ENCODE results near the gene PCDHGB1.
"Not testable (repeated sequence)": the region's sequence is repeated elsewhere in the genome, so short reads cannot be mapped to it uniquely, and the experiment has no call there.

Gene PCDHGB1

GRCh38 chr5:141349917-141350619 is at the start of gene PCDHGB1:
Gene PCDHGB1, plus strand, starts transcription at chr5:141350099. Its CDS starts 162 bp downstream, at chr5:141350261.
- no peaks in the 10 kb centered on the region for H3K79me2 ChIP-seq (ENCODE audit: control insufficient read depth, insufficient read depth, low read length, unreplicated experiment)
- no peaks in the 10 kb centered on the region for H3K36me3 ChIP-seq (ENCODE audit: insufficient read depth, low read length)
- H3K27ac ChIP-seq (ENCODE audit: low read depth, low read length) = no peak within 1 kb of the TSS
- H3K4me1 ChIP-seq (ENCODE audit: control insufficient read depth, insufficient read depth, low read length, unreplicated experiment) = no peaks in the 10 kb centered on the region
- peaks cover 78% of the 10 kb centered on the region for H3K27me3 ChIP-seq (ENCODE audit: insufficient read depth, low read length)
- peak within 1 kb of the TSS; percentile 75 for H3K4me3 ChIP-seq (ENCODE audit: low read depth, low read length)
- H2AFZ ChIP-seq (ENCODE audit: low read length, unreplicated experiment) = peak within 1 kb of the TSS; percentile 69

GRCh38 chr5:141303756-141304155 is 46.1 kb upstream of the PCDHGB1 start, which contains the start of gene SLC25A2:
Gene SLC25A2, minus strand, starts transcription at chr5:141304049. Its CDS starts 184 bp downstream, at chr5:141303865.
- H3K79me2 ChIP-seq (ENCODE audit: control insufficient read depth, insufficient read depth, low read length, unreplicated experiment) = no peaks in the 10 kb centered on the region
- no peak within 1 kb of the TSS for H2AFZ ChIP-seq (ENCODE audit: low read length, unreplicated experiment)
- H3K27me3 ChIP-seq (ENCODE audit: insufficient read depth, low read length) = no peaks in the 10 kb centered on the region
- H3K4me1 ChIP-seq (ENCODE audit: control insufficient read depth, insufficient read depth, low read length, unreplicated experiment) = no peaks in the 10 kb centered on the region
- no peak within 1 kb of the TSS for H3K27ac ChIP-seq (ENCODE audit: low read depth, low read length)
- no peak within 1 kb of the TSS for H3K4me3 ChIP-seq (ENCODE audit: low read depth, low read length)
- H3K36me3 ChIP-seq (ENCODE audit: insufficient read depth, low read length) = peaks cover 3% of the 10 kb centered on the region; the same call in 1 of the 2 replicates

GRCh38 chr5:141306630-141307029 is 43.3 kb upstream of the PCDHGB1 start:
- Histone ChIP-seq H3K79me2 (ENCODE audit: control insufficient read depth, insufficient read depth, low read length, unreplicated experiment) (peaks cover 9% of the 10 kb centered on the region), H3K27me3 (ENCODE audit: insufficient read depth, low read length) (no peaks in the 10 kb centered on the region), H3K36me3 (ENCODE audit: insufficient read depth, low read length) (peaks cover 3% of the 10 kb centered on the region; the same call in 1 of the 2 replicates), H3K4me3 (ENCODE audit: low read depth, low read length) (no peak overlapping the region), H3K4me1 (ENCODE audit: control insufficient read depth, insufficient read depth, low read length, unreplicated experiment) (peaks cover 6% of the 10 kb centered on the region), H3K27ac (ENCODE audit: low read depth, low read length) (no peak overlapping the region), H2AFZ (ENCODE audit: low read length, unreplicated experiment) (no peak overlapping the region)

GRCh38 chr5:141313711-141314110 is 36.2 kb upstream of the PCDHGB1 start:
- peaks cover 41% of the 10 kb centered on the region for H3K36me3 ChIP-seq (ENCODE audit: insufficient read depth, low read length)
- no peak overlapping the region for H3K27ac ChIP-seq (ENCODE audit: low read depth, low read length)
- H3K4me3 ChIP-seq (ENCODE audit: low read depth, low read length) = no peak overlapping the region
- H3K4me1 ChIP-seq (ENCODE audit: control insufficient read depth, insufficient read depth, low read length, unreplicated experiment) = peaks cover 6% of the 10 kb centered on the region
- no peak overlapping the region for H2AFZ ChIP-seq (ENCODE audit: low read length, unreplicated experiment)
- peaks cover 55% of the 10 kb centered on the region for H3K79me2 ChIP-seq (ENCODE audit: control insufficient read depth, insufficient read depth, low read length, unreplicated experiment)
- no peaks in the 10 kb centered on the region for H3K27me3 ChIP-seq (ENCODE audit: insufficient read depth, low read length)

GRCh38 chr5:141316963-141317362 is 32.9 kb upstream of the PCDHGB1 start:
- H3K4me3 ChIP-seq (ENCODE audit: low read depth, low read length); H3K27me3 ChIP-seq (ENCODE audit: insufficient read depth, low read length); H2AFZ ChIP-seq (ENCODE audit: low read length, unreplicated experiment); H3K27ac ChIP-seq (ENCODE audit: low read depth, low read length); H3K4me1 ChIP-seq (ENCODE audit: control insufficient read depth, insufficient read depth, low read length, unreplicated experiment): not testable (repeated sequence)
- Histone ChIP-seq H3K36me3 (ENCODE audit: insufficient read depth, low read length) (peaks cover 53% of the 10 kb centered on the region), H3K79me2 (ENCODE audit: control insufficient read depth, insufficient read depth, low read length, unreplicated experiment) (peaks cover 58% of the 10 kb centered on the region)

GRCh38 chr5:141319202-141319601 is 30.7 kb upstream of the PCDHGB1 start:
- Histone ChIP-seq H2AFZ (ENCODE audit: low read length, unreplicated experiment) (no peak overlapping the region), H3K27ac (ENCODE audit: low read depth, low read length) (no peak overlapping the region), H3K79me2 (ENCODE audit: control insufficient read depth, insufficient read depth, low read length, unreplicated experiment) (peaks cover 45% of the 10 kb centered on the region), H3K4me1 (ENCODE audit: control insufficient read depth, insufficient read depth, low read length, unreplicated experiment) (no peaks in the 10 kb centered on the region), H3K27me3 (ENCODE audit: insufficient read depth, low read length) (no peaks in the 10 kb centered on the region), H3K4me3 (ENCODE audit: low read depth, low read length) (peak overlapping the region; percentile 89), H3K36me3 (ENCODE audit: insufficient read depth, low read length) (peaks cover 43% of the 10 kb centered on the region)

GRCh38 chr5:141319699-141320098 is 30.2 kb upstream of the PCDHGB1 start:
- H3K36me3 ChIP-seq (ENCODE audit: insufficient read depth, low read length) = peaks cover 42% of the 10 kb centered on the region
- peaks cover 44% of the 10 kb centered on the region for H3K79me2 ChIP-seq (ENCODE audit: control insufficient read depth, insufficient read depth, low read length, unreplicated experiment)
- H3K4me3 ChIP-seq (ENCODE audit: low read depth, low read length) = peak overlapping the region; percentile 89
- peak overlapping the region; percentile 94; the same call in 1 of the 2 replicates for H3K27ac ChIP-seq (ENCODE audit: low read depth, low read length)
- no peak overlapping the region for H2AFZ ChIP-seq (ENCODE audit: low read length, unreplicated experiment)
- no peaks in the 10 kb centered on the region for H3K4me1 ChIP-seq (ENCODE audit: control insufficient read depth, insufficient read depth, low read length, unreplicated experiment)
- H3K27me3 ChIP-seq (ENCODE audit: insufficient read depth, low read length) = no peaks in the 10 kb centered on the region

GRCh38 chr5:141320225-141321169 is 29.4 kb upstream of the PCDHGB1 start, which contains the start of gene TAF7:
Gene TAF7, minus strand, starts transcription at chr5:141320784. Its CDS starts 740 bp downstream, at chr5:141320044.
- Histone ChIP-seq H3K36me3 (ENCODE audit: insufficient read depth, low read length) (peaks cover 39% of the 10 kb centered on the region), H3K27me3 (ENCODE audit: insufficient read depth, low read length) (no peaks in the 10 kb centered on the region), H2AFZ (ENCODE audit: low read length, unreplicated experiment) (peak within 1 kb of the TSS; percentile 79), H3K27ac (ENCODE audit: low read depth, low read length) (peak within 1 kb of the TSS; percentile 94), H3K4me3 (ENCODE audit: low read depth, low read length) (peak within 1 kb of the TSS; percentile 89), H3K79me2 (ENCODE audit: control insufficient read depth, insufficient read depth, low read length, unreplicated experiment) (peaks cover 37% of the 10 kb centered on the region), H3K4me1 (ENCODE audit: control insufficient read depth, insufficient read depth, low read length, unreplicated experiment) (no peaks in the 10 kb centered on the region)

GRCh38 chr5:141322261-141322660 is 27.6 kb upstream of the PCDHGB1 start:
- no peak overlapping the region for H3K27ac ChIP-seq (ENCODE audit: low read depth, low read length)

GRCh38 chr5:141326088-141326854 is 23.6 kb upstream of the PCDHGB1 start:
- no peaks in the 10 kb centered on the region for H3K79me2 ChIP-seq (ENCODE audit: control insufficient read depth, insufficient read depth, low read length, unreplicated experiment)
- H3K36me3 ChIP-seq (ENCODE audit: insufficient read depth, low read length) = no peaks in the 10 kb centered on the region
- H2AFZ ChIP-seq (ENCODE audit: low read length, unreplicated experiment) = peak overlapping the region; percentile 60
- peak overlapping the region; percentile 69 for H3K4me3 ChIP-seq (ENCODE audit: low read depth, low read length)
- peaks cover 31% of the 10 kb centered on the region for H3K27me3 ChIP-seq (ENCODE audit: insufficient read depth, low read length)
- peaks cover 5% of the 10 kb centered on the region for H3K4me1 ChIP-seq (ENCODE audit: control insufficient read depth, insufficient read depth, low read length, unreplicated experiment)
- no peak overlapping the region for H3K27ac ChIP-seq (ENCODE audit: low read depth, low read length)

More at GRCh38 chr5:141322261-141322660, 27.6 kb upstream of the PCDHGB1 start:
- Histone ChIP-seq H2AFZ (ENCODE audit: low read length, unreplicated experiment) (no peak overlapping the region), H3K4me1 (ENCODE audit: control insufficient read depth, insufficient read depth, low read length, unreplicated experiment) (no peaks in the 10 kb centered on the region), H3K4me3 (ENCODE audit: low read depth, low read length) (no peak overlapping the region), H3K27me3 (ENCODE audit: insufficient read depth, low read length) (0 out of 2 replicates have a peak, but pooled peaks cover under 1% of the 10 kb centered on the region), H3K79me2 (ENCODE audit: control insufficient read depth, insufficient read depth, low read length, unreplicated experiment) (peaks cover 25% of the 10 kb centered on the region), H3K36me3 (ENCODE audit: insufficient read depth, low read length) (peaks cover 24% of the 10 kb centered on the region)

All from ACC112 (cell line).